HCT116 (cell line): Measurements from ENCODE around the gene P2RX6. TPM values are rescaled to one million over a fixed set of nuclear protein-coding genes. Genes with fewer than 3 reads are reported as not detected.

Experiments
- ATAC-seq: fragments of 200-7000 bp; cut with Tn5 transposase; 2 replicates; pipeline ENCODE4 v1.9.1; 2020; ENCODE audit warnings: mild to moderate bottlenecking, moderate library complexity
- BruUV-seq: library from RNA; stranded (reverse); fragments of 400-500 nt; replicated peaks from 2 replicates; lab custom pipeline; 2021; lab: Mats Ljungman, UMichigan
- CTCF ChIA-PET: fragments of 300-600 bp; sonication (Branson Sonifier 250); formaldehyde crosslinking; loops from one replicate; lab custom pipeline; 2021; ENCODE audit warnings: antibody characterized with exemption; lab: Charles Lee
- POLR2A ChIA-PET: fragments of 300-600, 350-600 bp; sonication (Branson Sonifier 250); formaldehyde crosslinking; loops from one replicate; lab custom pipeline; 2021; ENCODE audit warnings: antibody characterized with exemption; lab: Charles Lee
- RAD21 ChIA-PET, 2 experiments: fragments of 300-600 bp; sonication (Branson Sonifier 250); formaldehyde crosslinking; loops; one replicate each; lab custom pipeline; 2023; ENCODE audit warnings: low total read pairs in 2 of 2; ENCODE audit not compliant: uncharacterized antibody in 2 of 2, unreplicated experiment in 2 of 2, low non-redundant PET in 1 of 2; lab: Charles Lee
- DNase-seq: peaks from one replicate; pipeline ENCODE4 v3.0.0-alpha.2; 2010; ENCODE audit warnings: low read depth, low spot score
- H2AFZ ChIP-seq: fragments of 200-600 bp; shearing (Covaris generic), sonication (generic); 2 replicates; pipeline ENCODE4 v1.6.1; 2017; ENCODE audit warnings: low read depth, mixed run types, mixed read lengths, antibody characterized with exemption, low read length; ENCODE audit not compliant: poor library complexity, severe bottlenecking
- H3K27ac ChIP-seq: 2 replicates; pipeline ENCODE4 v1.5.1; 2012; ENCODE audit warnings: low read depth, low read length
- H3K27me3 ChIP-seq: fragments of 200-600 bp; sonication (generic); 2 replicates; pipeline ENCODE4 v1.6.1; 2016; ENCODE audit warnings: mixed run types, low read length, mixed read lengths; ENCODE audit not compliant: insufficient read depth
- H3K36me3 ChIP-seq, 2 experiments: fragments of 200-500 bp in 1 of 2; fragments of 200-600 bp in 1 of 2; sonication (Bioruptor generic) in 1 of 2; sonication (generic) in 1 of 2; 2 replicates each; pipeline versions ENCODE4 v1.5.1 to v1.6.1; 2014 to 2016; ENCODE audit warnings: low read length in 2 of 2, inconsistent platforms in 1 of 2, mixed read lengths in 1 of 2, mixed run types in 1 of 2; ENCODE audit not compliant: insufficient read depth in 2 of 2, control insufficient read depth in 1 of 2
- H3K4me1 ChIP-seq, 2 experiments: fragments of 200-600 bp in 1 of 2; sonication (generic) in 1 of 2; 2 replicates each; pipeline versions ENCODE4 v1.5.1 to v1.6.1; 2012 to 2017; ENCODE audit warnings: low read length in 2 of 2, inconsistent platforms in 1 of 2, mild to moderate bottlenecking in 1 of 2, mixed read lengths in 1 of 2, mixed run types in 1 of 2, moderate library complexity in 1 of 2; ENCODE audit not compliant: insufficient read depth in 2 of 2, control insufficient read depth in 1 of 2
- H3K4me2 ChIP-seq: fragments of 200-600 bp; sonication (generic); 2 replicates; pipeline ENCODE4 v1.6.1; 2017; ENCODE audit warnings: mixed run types, low read length, mixed read lengths
- H3K4me3 ChIP-seq, 2 experiments: fragments of 200-600 bp in 1 of 2; sonication (generic) in 1 of 2; replicated peaks in 1 of 2; 2 replicates each; pipeline ENCODE4 v1.5.1; 2011 to 2016; ENCODE audit warnings: low read length in 2 of 2, control low read depth in 1 of 2, low read depth in 1 of 2, mild to moderate bottlenecking in 1 of 2, mixed read lengths in 1 of 2, mixed run types in 1 of 2
- H3K79me2 ChIP-seq: fragments of 200-600 bp; sonication (generic); 2 replicates; pipeline ENCODE4 v1.6.1; 2017; ENCODE audit warnings: mild to moderate bottlenecking, mixed run types, low read length, moderate library complexity, mixed read lengths; ENCODE audit not compliant: insufficient read depth
- H3K9ac ChIP-seq: fragments of 200-600 bp; sonication (generic); 2 replicates; pipeline ENCODE4 v1.6.1; 2016; ENCODE audit warnings: low read length, mixed read lengths
- H3K9me2 ChIP-seq: fragments of 200-600 bp; sonication (generic), shearing (Covaris generic); 2 replicates; pipeline ENCODE4 v1.6.1; 2017; ENCODE audit warnings: mixed run types, mild to moderate bottlenecking, moderate library complexity; ENCODE audit not compliant: insufficient read depth
- H3K9me3 ChIP-seq, 2 experiments: fragments of 200-500 bp in 1 of 2; fragments of 200-600 bp in 1 of 2; sonication (Bioruptor generic) in 1 of 2; sonication (generic) in 1 of 2; 2 replicates each; pipeline ENCODE4 v1.6.1; 2014 to 2017; ENCODE audit warnings: low read length in 2 of 2, mixed read lengths in 2 of 2, inconsistent platforms in 1 of 2, low read depth in 1 of 2, mild to moderate bottlenecking in 1 of 2, mixed run types in 1 of 2, moderate library complexity in 1 of 2; ENCODE audit not compliant: control insufficient read depth in 1 of 2, insufficient read depth in 1 of 2
- H4K20me1 ChIP-seq: fragments of 200-600 bp; sonication (generic), shearing (Covaris generic); 2 replicates; pipeline ENCODE4 v1.6.1; 2017; ENCODE audit warnings: mixed run types, mild to moderate bottlenecking, moderate library complexity; ENCODE audit not compliant: insufficient read depth
- CEBPB ChIP-seq: IDR thresholded peaks from 2 replicates; pipeline ENCODE4 v1.6.1; 2012; ENCODE audit warnings: low read depth
- EGR1 ChIP-seq: IDR thresholded peaks from 2 replicates; pipeline ENCODE4 v1.6.1; 2012; ENCODE audit warnings: low read depth
- EZH2 ChIP-seq: fragments of 200-600 bp; sonication (generic); IDR thresholded peaks from 2 replicates; pipeline ENCODE4 v1.6.1; 2017; ENCODE audit warnings: antibody characterized with exemption, mixed run types
- FOSL1 ChIP-seq: IDR thresholded peaks from 2 replicates; pipeline ENCODE4 v1.6.1; 2012; ENCODE audit warnings: low read depth
- JUND ChIP-seq: IDR thresholded peaks from 2 replicates; pipeline ENCODE4 v1.6.1; 2012
- POLR2AphosphoS5 ChIP-seq: IDR thresholded peaks from 2 replicates; pipeline ENCODE4 v1.6.1; 2011; ENCODE audit warnings: mild to moderate bottlenecking, low read depth, low read length, moderate library complexity
- RAD21 ChIP-seq: IDR thresholded peaks from 2 replicates; pipeline ENCODE4 v1.6.1; 2012; ENCODE audit warnings: low read depth, mild to moderate bottlenecking
- SIN3A ChIP-seq: IDR thresholded peaks from 2 replicates; pipeline ENCODE4 v1.6.1; 2012; ENCODE audit warnings: low read depth
- SP1 ChIP-seq: IDR thresholded peaks from 2 replicates; pipeline ENCODE4 v1.6.1; 2012; ENCODE audit warnings: low read depth
- TCF7L2 ChIP-seq: IDR thresholded peaks from 2 replicates; pipeline ENCODE4 v1.7.0; 2011; ENCODE audit warnings: borderline replicate concordance, inconsistent platforms; ENCODE audit not compliant: insufficient read depth, insufficient read length; ENCODE audit errors: extremely low read depth
- YY1 ChIP-seq: IDR thresholded peaks from 2 replicates; pipeline ENCODE4 v1.6.1; 2011; ENCODE audit warnings: low read length, low read depth, moderate library complexity, mild to moderate bottlenecking; ENCODE audit not compliant: insufficient replicate concordance; ENCODE audit errors: extremely low read depth
- intact Hi-C: fragments of 100-400 bp; cut with micrococcal nuclease; formaldehyde crosslinking; loops from 2 replicates; pipeline ENCODE4 v1.10.0; 2022
- total RNA-seq: library from RNA; stranded (reverse); gene quantifications from one replicate; pipeline ENCODE4 v1.2.1, GENCODE V29; 2021; ENCODE audit not compliant: unreplicated experiment
- TF ChIP-seq, protein P1 (sequence below): IDR thresholded peaks from 2 replicates; pipeline ENCODE4 v1.6.1; 2011; ENCODE audit warnings: mild to moderate bottlenecking, low read length, moderate library complexity; ENCODE audit not compliant: insufficient replicate concordance; ENCODE audit errors: extremely low read depth

The P2RX6 gene
- total RNA-seq, 1 experiment from 2014 or later = 0.20 TPM

GRCh38 chr22:20967697-20968211, 47.2 kb upstream of the P2RX6 start:
- no peaks in the 10 kb centered on the region for H3K9me2 ChIP-seq
- no peak for ATAC-seq
- ChIA-PET RAD21 (no interaction called here), POLR2A (interaction anchor here (1.3 to 3.8 kb wide), 2 partner anchors 10 to 14 kb away, joined by 6 to 9 read pairs; partner anchors contain the start of gene LZTR1), CTCF (no interaction called here)
- H3K9me3 ChIP-seq = no peaks in the 10 kb centered on the region
- no peak overlapping the region for H3K4me3 ChIP-seq
- peaks cover 0 to 4% of the 10 kb centered on the region in 2 experiments; a peak in 1 of 4 replicates for H3K4me1 ChIP-seq
- no peak overlapping the region for H3K27ac ChIP-seq
- H3K36me3 ChIP-seq = no peaks in the 10 kb centered on the region
- H3K27me3 ChIP-seq = no peaks in the 10 kb centered on the region
- H3K4me2 ChIP-seq = no peak overlapping the region
- H4K20me1 ChIP-seq = no peaks in the 10 kb centered on the region
- H3K9ac ChIP-seq = no peak overlapping the region
- DNase-seq = no peak
- H2AFZ ChIP-seq = no peak overlapping the region
- TF ChIP-seq SIN3A = no peak
- TF ChIP-seq, protein P1, sequence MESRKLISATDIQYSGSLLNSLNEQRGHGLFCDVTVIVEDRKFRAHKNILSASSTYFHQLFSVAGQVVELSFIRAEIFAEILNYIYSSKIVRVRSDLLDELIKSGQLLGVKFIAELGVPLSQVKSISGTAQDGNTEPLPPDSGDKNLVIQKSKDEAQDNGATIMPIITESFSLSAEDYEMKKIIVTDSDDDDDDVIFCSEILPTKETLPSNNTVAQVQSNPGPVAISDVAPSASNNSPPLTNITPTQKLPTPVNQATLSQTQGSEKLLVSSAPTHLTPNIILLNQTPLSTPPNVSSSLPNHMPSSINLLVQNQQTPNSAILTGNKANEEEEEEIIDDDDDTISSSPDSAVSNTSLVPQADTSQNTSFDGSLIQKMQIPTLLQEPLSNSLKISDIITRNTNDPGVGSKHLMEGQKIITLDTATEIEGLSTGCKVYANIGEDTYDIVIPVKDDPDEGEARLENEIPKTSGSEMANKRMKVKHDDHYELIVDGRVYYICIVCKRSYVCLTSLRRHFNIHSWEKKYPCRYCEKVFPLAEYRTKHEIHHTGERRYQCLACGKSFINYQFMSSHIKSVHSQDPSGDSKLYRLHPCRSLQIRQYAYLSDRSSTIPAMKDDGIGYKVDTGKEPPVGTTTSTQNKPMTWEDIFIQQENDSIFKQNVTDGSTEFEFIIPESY = no peak
- no peak for TF ChIP-seq EZH2
- no peak for TF ChIP-seq JUND
- no peaks in the 10 kb centered on the region for H3K79me2 ChIP-seq
- intact Hi-C loops = no loop called here
- no TSS peak for BruUV-seq

GRCh38 chr22:20968281-20968977, 46.5 kb upstream of the P2RX6 start:
- no peak overlapping the region for H3K4me3 ChIP-seq
- POLR2A ChIA-PET = interaction anchor here (1.3 to 3.8 kb wide), 2 partner anchors 11 to 14 kb away, joined by 6 to 9 read pairs; partner anchors contain the start of gene LZTR1
- no peaks in the 10 kb centered on the region for H3K9me3 ChIP-seq
- no peak overlapping the region for H3K27ac ChIP-seq
- H3K79me2 ChIP-seq = no peaks in the 10 kb centered on the region
- intact Hi-C loops = no loop called here
- no peaks in the 10 kb centered on the region for H4K20me1 ChIP-seq
- H3K9ac ChIP-seq = no peak overlapping the region
- no peak overlapping the region for H3K4me2 ChIP-seq
- no peaks in the 10 kb centered on the region for H3K27me3 ChIP-seq
- CTCF ChIA-PET = no interaction called here
- no peak overlapping the region for H2AFZ ChIP-seq
- RAD21 ChIA-PET = no interaction called here
- no peaks in the 10 kb centered on the region for H3K36me3 ChIP-seq
- DNase-seq (no peak), ATAC-seq (no peak)
- no TSS peak for BruUV-seq
- H3K9me2 ChIP-seq = no peaks in the 10 kb centered on the region
- peaks cover 0 to 4% of the 10 kb centered on the region in 2 experiments; a peak in 1 of 4 replicates for H3K4me1 ChIP-seq
- TF ChIP-seq RAD21 = no peak
- no peak for TF ChIP-seq POLR2AphosphoS5
- no peak for TF ChIP-seq EGR1
- no peak for TF ChIP-seq TCF7L2
- no peak for TF ChIP-seq CEBPB
- TF ChIP-seq FOSL1 = no peak
- no peak for TF ChIP-seq SP1
- TF ChIP-seq, protein P1 = no peak
- no peak for TF ChIP-seq YY1
